Measurements from ENCODE around the gene IKBKG.
"Not testable (repeated sequence)": the region's sequence is repeated elsewhere in the genome, so short reads cannot be mapped to it uniquely, and the experiment has no call there.

Gene IKBKG

DNA sequence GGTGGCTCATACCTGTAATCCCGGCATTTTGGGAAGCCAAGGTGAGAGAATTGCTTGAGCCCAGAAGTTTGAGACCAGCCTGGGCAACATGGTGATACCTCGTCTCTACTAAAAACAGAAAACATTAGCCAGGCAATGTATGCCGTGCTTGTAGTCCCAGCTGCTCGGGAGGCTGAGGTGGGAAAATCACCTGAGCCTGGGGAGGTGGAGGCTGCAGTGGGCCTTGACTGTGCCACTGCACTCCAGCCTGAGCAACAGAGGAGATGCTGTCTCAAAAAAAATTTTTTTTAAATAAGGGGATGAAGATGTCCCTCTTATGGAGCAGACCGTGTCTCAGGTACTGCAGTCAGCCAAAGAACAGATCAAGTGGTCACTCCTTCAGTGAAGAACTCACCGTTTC is 58.1 kb downstream of the IKBKG start:
- no peak for DNase-seq (ENCODE audit: low read depth)

DNA sequence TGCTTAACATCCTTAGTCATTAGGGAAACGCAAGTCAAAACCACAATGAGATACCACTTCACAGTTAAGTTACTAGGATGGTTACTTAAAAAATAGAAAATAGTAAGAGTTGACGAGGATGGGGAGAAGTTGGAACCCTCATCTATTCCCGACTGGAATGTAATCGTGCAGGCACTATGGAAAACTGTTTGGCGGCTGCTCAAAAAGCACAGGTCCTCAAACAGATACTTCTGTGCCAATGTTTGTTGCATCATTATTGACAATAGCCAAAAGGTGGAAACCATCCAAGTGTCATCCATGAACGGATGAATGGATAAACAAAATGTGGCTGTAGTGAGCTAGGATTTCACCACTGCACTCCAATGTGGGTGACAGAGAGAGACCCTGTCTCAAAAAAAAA is 60.0 kb downstream of the IKBKG start:
- no peak for DNase-seq (ENCODE audit: low read depth)

DNA sequence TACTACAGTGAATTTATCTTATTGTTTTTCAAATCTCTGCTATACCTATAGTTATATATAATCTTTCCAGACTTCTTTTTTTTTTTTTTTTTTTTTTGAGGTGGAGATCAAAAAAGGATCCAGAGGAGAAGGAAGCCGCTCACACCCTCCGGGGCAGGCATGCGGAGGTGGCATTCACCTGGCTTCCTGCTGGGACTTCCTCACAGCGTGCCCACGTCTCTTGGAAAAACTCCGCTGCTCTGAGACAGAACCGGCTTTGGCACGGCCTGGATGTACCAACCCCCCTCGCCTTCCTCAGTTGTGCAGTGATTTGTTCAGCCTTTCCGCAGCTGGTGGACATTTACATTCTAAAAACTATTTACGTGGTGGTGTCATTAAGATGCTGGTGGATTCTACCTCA is 60.6 kb downstream of the IKBKG start:
- not testable (repeated sequence) for DNase-seq (ENCODE audit: low read depth)

DNA sequence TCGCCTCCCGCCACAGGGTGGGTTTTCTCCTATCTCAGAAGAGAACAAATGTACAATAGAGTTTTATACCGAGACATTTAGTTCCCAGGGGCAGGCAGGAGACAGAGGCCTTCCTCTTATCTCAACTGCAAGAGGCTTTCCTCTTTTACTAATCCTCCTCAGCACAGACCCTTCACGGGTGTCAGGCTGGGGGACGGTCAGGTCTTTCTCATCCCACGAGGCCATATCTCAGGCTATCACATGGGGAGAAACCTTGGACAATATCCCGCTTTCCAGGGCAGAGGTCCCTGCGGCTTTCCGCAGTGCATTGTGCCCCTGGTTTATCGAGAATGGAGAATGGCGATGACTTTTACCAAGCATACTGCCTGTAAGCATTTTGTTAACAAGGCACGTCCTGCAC is 61.4 kb downstream of the IKBKG start:
- DNase-seq (ENCODE audit: low read depth): not testable (repeated sequence)

DNA sequence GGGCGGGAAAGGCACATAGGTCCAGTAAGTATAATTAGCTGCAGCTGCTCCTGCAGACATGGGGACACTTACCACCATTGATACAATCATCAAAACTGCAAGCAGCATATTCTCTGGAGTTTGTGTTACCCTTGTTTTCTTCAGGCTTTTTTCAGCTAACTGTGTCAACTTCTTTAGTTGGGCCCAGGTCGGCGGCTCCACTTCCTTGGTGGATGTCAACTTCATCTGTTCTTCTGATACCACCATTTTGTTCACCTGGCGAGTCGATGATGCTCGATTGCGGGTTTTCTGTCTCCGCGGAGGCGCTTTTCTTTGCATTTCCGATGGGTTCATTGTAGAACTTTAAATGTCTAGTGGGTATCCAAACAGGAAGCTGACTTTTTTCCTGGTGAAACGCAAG is 63.7 kb downstream of the IKBKG start:
- not testable (repeated sequence) for DNase-seq (ENCODE audit: low read depth)

DNA sequence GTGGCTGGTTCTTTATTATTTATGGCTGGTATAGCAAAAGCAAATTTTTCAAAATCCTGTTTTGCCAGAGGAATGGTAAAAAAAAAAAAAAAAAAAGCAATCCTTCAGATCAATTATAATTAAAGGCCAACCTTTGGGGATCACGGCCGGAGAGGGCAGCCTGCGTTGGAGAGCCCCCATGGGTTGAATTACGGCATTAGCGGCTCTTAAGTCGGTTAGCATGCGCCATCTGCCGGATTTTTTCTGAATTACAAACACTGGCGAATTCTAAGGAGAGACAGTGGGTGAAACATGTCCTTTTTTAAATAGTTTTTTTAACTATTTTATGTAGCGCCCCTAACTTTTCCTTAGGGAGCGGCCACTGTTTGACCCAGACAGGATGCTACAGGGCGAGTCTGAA is 66.2 kb downstream of the IKBKG start:
- not testable (repeated sequence) for DNase-seq (ENCODE audit: low read depth)

Measured in activated T-cell treated with anti-CD3 and anti-CD28 coated beads for 24 hours (primary cell).